ENCODE measurements around the gene PIBF1.
"Not testable (repeated sequence)": the region's sequence is repeated elsewhere in the genome, so short reads cannot be mapped to it uniquely, and the experiment has no call there.

The PIBF1 gene

GRCh38 chr13:73034901-73035300, 253.0 kb downstream of the PIBF1 start:
- DNase-seq = no peak

DNA sequence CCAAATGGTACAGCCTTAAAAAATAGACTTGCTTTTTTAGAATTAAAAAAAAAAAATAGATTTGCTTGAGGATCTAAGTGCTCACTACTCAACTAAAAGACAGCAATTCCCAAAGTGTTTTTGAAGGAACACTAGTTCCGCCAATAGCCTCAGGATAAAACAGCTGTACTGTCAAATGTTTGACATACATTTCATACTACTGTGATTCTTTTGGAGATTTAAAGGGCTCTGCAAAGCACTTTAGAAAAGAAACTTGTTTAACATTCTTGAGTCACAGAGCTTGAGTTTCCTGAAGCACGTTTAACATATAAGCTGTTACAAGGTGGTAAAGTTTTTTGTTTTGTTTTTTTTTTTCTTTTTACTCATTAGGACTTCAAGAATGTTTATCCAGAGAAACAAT, 253.7 kb downstream of the PIBF1 start:
- DNase-seq = no peak

DNA sequence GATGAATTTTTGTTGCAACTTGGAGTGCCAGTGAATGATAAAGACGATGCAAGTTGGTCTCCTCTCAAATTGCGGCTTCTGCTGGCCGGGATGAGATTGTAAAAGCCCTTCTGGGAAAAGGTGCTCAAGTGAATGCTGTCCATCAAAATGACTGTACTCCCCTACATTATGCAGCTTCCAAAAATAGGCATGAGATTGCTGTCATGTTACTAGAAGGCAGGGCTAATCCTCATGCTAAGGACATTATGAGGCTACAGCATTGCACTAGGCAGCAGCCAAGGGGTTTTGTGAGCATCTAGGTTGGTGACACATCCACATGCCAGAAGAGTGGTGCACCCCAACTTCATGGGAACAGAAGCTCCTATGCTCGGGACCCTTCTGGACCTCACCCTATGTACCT, 254.6 kb downstream of the PIBF1 start:
- DNase-seq = no peak

GRCh38 chr13:73038064-73038463, 256.1 kb downstream of the PIBF1 start:
- DNase-seq = no peak

DNA sequence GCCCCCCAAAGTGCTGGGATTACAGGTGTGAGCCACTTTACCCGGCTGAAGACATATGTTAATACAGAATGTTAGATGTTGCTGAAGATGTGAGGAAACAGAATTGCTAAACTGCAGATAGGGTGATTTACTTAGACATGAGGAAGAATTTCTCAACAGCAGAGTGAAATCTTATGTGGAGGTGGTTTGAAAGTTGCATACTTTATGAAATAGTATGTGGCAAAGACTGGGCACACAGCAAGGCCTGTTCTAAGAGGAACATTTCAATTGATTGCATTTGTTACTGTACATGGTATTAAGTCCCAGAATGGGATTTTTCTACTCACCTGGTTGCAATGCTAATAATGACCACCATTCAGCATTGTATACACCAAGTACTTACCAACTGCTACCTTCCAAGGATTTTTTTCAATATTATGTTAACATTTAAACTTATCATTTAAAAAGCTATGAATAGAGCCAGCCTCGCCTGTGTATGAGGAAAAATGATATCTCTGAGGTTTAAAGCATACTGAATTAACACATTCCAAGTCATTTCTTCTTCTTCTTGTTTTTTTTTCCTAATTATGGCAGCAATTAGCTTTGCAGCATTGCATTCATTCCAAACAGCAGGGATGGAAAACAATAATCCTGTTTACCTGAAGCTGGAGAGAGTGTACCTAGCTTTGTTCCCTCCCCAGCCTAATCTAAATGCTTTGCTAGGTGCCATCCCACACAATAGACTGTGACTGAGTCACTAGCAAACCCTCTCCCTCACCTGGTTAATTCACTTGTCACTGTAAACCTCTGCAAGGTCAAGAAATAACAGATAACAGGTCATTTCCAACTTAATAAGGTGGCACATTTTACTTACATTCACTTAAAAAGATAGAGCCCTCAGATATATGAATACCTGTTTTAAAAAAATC, 257.5 kb downstream of the PIBF1 start:
- DNase-seq = peak; percentile 70

DNA sequence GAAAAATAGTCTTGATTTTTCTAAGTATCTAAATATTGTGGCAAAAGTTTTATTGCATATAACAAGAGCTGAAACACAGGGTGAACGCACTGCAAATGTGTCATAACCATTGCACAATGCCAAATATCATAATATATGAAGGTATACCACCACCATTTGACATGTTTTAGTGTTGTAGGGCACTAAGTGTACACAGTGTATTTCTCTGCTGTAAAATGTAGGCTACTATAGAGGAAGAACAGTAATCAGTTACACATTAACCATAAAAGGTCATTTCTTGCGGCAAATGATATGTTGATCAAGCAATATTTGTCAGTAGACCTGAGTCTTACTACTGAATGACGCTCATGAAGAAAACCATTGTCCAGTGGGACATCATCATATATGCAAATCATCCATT, 258.6 kb downstream of the PIBF1 start:
- DNase-seq = no peak

DNA sequence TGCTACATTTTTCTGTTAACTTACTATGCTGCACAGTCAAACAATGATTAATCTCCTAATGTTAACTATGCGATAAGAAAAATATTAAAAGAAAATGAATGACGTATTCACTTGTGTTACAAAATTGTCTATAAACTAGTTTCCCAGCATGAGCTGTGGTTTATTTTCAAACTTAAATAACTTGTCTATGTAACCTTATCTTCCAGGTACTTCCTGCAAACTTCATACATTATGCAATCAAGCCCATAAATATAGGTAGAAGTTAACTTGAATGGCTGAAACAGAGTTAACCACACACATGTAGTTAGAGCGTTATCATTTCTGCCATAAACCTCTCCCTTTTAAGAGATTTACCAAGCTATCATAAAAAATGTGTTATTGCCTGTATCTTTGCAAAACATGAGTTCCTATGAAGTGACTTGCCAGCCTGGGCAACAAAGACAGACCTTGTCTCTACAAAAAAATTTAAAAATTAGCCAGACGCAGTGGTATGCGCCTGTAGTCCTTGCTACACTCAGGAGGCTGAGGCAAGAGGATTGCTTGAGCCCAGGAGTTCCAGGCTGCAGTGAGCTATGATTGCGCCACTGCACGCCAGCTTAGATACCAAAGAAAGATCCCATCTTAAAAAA, 259.1 kb downstream of the PIBF1 start:
- peak; percentile 88 for DNase-seq

DNA sequence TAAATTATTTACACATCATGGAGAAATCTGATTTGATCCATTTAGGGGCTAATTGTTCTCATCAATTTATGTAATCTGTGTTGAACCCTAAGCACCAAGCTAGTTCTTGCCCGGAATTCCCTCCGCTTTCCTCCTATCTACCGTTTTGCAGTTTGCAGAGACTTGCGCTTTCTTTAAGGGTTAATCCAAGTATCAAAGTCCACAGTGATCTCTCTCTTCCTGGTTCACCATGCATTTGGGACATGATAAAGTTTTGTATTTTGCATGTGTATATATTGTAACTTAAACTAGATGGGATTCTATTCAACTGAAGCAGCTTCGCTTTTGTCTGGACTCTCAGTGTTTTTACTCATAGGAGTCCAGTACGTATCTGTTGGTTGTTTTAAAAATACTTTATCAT, 263.1 kb downstream of the PIBF1 start:
- DNase-seq = no peak

- DNase-seq = not testable (repeated sequence)
These were observed 266.7 kb downstream of the PIBF1 start for GRCh38 chr13:73048615-73049014.

DNA sequence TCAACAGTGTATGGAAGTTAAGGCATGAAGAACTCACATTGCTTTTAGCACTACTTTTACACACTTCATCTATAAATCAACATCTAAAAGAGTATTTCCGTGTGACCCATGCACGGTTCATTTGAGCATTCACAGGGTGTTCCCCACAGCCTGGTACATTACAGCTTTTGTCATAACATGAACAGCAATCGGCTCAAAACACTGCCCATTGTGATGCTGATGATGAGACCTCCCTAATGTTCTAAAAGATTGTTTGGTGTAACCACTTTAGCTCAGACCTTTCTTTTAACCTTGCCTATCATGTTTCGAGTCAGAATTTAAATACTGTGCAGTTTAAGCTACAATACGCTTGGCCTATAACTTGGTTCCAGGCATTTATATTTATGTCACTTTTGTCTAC, 272.8 kb downstream of the PIBF1 start:
- no peak for DNase-seq

- DNase-seq = no peak
These were observed 274.1 kb downstream of the PIBF1 start for GRCh38 chr13:73055813-73056564.

- DNase-seq = no peak
These were observed 274.6 kb downstream of the PIBF1 start for GRCh38 chr13:73056565-73056962.

GRCh38 chr13:73057284-73058063, 275.5 kb downstream of the PIBF1 start:
- no peak for DNase-seq

DNA sequence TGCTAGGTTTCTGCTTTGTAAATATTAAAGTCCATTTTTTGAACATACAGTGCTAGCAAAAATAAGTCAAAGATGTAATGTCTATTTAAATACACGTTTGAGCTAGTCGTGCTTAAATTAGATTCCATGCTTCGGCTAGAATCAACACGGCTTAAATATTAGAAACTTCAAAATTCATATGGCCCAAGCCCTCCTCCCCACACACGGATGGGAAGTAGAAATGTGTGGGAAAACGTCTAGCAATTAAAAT, 276.1 kb downstream of the PIBF1 start:
- no peak for DNase-seq

GRCh38 chr13:73058432-73058735, 276.5 kb downstream of the PIBF1 start:
- DNase-seq = no peak

GRCh38 chr13:73058736-73059459, 277.0 kb downstream of the PIBF1 start, which contains the start of gene KLF5:
Gene KLF5, plus strand, starts transcription at chr13:73059005. Its CDS starts 323 bp downstream, at chr13:73059328.
- DNase-seq = peak; percentile 96

DNA sequence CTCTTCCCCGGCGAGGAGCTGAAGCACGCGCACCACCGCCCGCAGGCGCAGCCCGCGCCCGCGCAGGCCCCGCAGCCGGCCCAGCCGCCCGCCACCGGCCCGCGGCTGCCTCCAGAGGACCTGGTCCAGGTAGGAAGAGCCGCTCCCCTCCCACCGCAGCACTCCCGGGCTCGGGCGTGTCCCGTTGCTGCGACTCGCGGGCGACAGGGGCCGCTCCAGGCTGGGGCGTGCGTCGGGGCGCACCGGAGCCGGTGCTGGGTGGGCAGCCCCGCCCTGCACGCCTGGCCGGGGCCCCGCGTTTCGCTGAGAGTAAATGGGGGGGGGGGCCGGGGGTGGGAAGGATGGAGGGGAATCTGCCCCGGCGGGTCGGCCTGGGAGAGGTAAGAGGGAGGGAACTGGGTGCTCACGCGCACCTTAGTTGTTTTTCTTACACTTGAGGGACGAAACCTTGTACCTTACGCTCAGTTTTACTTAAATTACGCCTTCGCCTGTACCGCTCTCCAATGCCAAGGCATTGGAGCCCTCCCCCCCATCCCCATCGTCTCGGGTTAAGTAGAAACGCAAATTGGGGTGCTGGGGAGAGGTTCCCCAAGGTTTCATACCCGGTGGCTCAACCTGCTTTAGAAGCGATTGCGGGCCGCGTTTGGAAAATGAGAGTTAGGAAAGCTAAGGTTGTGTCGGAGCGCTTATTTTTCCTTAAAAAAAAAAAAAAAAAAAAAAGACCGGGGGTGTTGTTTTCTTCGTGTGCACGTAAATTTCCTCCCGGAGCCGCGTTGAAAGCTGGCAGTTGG, 277.7 kb downstream of the PIBF1 start:
- DNase-seq = peak; percentile 49

DNA sequence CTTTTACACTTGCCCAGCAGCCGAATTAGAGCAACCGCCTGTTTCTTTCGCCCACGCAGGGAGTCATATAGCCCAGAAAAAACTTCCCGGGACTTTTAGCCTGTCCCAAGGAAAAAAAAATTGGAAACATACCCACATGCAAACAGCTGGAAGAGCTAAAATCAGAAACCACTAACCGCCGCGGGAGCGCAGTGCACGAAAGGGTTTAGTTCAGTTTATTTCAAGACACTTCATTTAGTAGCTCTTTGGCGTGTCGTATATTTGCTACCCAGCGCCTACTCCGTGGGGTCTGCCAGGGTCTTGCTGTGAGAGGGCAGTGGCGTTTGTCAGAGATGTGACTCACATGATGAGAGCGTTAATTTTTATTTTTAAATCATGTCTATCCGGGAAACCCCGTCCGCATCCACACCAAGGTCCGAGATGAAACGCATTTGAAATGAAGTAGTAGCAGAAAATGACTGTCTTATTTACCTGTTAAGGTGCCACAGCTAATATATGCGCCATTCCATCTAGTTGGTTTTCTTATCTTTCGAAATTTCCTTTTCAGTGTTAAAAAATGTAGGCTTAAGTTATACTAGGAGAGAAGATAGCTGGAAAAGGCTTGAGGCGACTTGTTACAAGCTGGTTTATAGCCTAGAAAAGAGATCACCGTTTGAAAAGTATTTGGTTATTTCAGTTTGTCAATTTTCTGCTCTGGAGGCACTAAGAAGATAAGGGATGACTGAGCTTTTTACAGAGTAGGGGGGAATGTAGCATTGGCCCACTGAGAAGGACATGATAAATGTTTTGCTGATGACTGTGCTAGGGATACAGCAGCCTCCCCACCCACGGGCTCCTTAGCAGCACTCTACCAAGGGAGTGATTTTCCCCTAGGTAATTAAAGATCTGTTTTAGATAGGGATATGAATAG, 278.6 kb downstream of the PIBF1 start:
- peak; percentile 25 for DNase-seq

GRCh38 chr13:73061473-73061872, 279.5 kb downstream of the PIBF1 start:
- peak; percentile 38 for DNase-seq

- DNase-seq = no peak
These were observed 279.9 kb downstream of the PIBF1 start for GRCh38 chr13:73061876-73062275.

GRCh38 chr13:73062468-73062867, 280.5 kb downstream of the PIBF1 start:
- DNase-seq = no peak

Measured in hematopoietic multipotent progenitor cell treated with erythropoietin and hydrocortisone succinate and interleukin-3 and kit ligand, for 6 days (in vitro differentiated cells).